GM19240 (cell line): ENCODE measurements around the gene NPC2.
"Not testable (repeated sequence)": the region's sequence is repeated elsewhere in the genome, so short reads cannot be mapped to it uniquely, and the experiment has no call there.

Experiments
- DNase-seq: peaks from one replicate; pipeline ENCODE4 v3.0.0; 2011; ENCODE audit warnings: low spot score; ENCODE audit not compliant: insufficient read length

Gene NPC2

DNA sequence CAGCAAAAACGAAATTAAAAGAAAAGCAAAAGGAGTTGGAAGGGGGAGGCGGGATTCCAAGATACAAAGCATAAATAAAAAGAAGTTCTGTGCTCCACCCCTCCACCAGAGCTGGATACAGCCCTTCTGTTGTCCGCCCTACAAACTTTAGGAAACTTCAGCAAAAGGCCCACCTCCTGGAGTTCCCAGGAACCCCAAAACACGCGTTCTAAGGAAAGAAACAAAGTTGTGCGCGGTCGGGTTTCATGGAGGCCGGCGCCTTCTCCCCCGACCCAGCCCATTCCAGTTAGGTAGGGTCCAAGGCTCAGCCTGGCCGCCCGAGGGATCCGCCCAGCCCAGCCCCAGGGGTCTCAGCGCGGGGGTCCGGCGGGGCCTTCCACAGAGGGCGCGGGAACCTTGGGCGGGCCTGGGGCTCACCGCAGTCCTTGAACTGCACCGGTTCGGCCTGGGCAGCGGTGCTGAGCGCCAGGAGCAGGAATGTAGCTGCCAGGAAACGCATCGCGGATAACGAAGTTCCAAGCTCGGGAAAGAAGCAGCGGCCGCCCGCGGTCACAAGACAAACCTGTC is at the start of gene NPC2:
Gene NPC2, minus strand, starts transcription at position 530 of the 567 bp plus-strand sequence. Its CDS starts 31 bp downstream, at position 499.
- DNase-seq: no peak

DNA sequence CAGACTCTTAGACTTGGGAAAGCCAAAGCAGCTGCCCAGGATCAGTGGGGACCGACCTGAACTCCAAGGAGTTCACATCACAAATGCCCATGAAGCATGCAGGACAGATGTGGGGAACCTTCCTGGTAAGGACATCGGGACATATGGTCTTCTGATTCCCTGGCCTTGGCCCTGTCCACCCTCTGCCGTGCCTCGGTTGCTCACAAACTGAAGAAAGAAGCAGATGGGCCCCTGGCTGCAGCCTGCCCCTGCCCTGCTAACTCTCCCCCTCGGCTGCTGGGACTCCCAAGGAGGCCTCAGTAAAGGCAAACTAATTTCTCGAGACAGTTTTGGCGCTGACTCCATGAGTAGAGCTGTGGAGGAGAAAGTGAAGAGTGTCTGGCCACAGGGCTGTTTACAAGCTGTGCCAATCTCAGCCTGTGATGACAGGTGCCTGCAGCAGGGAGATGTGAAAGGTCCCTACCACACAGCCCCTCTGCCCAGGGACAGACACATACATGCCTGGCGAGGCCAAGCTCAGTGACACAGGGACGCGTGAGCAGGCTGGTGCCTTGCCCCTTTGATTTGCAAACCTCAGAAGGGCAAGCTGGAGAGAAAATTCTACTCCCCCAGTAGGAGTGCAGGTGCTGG is 49.1 kb upstream of the NPC2 start:
- no peak for DNase-seq

DNA sequence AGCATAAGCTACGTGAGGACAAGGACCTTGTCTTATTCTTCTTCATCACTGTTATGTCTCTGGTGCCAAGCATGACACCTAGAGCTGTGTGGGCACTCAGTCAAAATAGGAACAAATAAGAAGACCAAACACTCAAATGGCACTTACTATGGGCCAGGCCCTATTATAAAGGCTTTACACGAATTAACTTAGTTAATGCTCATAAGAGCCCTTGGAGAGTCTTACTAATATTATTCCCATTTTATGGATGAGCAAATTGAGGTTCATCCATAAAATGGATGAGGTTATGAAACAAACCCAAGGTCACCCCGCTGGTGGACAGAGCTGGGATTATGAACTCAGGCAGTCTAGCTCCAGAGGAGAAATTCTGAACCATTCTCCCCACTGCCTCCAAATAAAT is 48.1 kb upstream of the NPC2 start:
- no peak for DNase-seq

DNA sequence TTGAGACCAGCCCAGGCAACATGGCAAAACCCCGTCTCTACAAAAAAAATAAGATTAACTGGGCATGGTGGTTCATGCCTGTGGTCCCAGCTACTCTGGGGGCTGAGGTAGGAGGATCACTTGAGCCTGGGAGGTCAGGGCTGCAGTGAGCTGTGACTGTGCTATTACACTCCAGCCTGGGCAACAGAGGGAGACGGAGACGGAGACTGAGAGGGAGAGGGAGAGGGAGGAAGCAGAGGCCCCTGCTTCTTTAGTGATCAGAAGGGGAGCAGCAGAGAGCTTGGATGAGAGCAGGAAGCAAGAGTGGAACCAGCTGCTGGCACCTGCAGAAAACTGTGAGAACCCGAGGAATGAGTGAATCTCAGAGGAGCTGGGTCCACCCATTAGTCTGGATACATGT is 46.4 kb upstream of the NPC2 start:
- no peak for DNase-seq

DNA sequence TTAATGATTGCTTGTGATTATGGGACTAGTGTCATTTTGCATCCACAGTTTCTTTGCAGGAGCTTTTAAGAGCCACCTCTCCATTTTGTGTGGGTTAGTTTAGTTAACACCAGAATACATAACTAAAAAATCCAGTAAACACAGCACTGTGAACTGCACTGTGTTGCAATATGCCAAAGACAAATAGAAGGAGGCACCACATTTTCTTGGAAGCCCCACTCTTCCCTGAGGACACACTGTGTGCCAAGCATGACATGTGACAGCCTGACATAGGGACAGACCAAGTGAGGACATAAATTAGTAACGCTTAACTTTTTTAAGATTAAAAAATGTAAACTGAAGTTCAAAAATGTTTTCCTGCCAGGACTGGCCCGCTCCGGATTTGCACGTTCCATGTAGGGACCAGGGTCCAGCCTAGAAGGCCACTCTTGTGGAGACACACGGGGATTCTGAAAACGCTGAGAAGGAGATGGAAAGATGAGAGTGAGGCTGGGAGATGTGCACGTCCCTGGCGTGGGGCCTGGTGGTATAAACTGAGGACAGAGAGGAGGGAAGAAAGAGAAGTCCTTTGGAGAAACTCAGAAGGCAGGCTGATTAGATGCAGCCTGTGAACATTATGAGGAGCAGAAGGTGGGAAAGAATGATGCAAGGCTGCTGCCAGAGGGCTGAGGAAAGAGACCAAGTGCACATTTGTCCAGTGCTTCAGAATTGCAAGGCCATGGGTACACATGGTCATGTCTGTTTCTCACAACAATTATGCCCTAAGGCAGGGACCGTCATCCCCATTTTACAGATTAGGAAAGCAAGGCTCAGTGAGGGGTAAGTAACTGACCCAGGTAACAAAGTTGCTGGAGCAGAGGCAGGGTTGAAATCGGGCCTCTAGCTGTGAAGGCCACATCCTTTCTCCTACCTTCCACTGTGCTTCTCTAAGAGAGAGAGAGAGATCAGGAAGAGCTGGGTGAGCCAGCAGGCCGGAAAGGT is 45.6 kb upstream of the NPC2 start:
- no peak for DNase-seq

DNA sequence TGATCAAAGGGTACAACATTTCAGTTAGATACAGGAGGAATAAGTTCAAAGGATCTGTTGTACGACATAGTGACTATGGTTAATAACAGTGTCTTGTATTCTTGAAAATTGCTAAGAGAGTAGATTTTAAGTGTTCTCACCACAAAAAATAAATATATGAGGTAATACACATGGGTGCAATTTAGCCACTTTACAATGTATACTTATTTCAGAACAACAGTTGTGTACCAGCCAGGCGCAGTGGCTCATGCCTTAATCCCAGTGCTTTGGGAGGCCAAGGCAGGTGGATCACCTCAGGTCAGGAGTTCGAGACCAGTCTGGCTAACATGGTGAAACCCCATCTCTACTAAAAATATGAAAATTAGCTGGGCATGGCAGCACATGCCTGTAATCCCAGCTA is 43.2 kb upstream of the NPC2 start:
- DNase-seq: not testable (repeated sequence)

DNA sequence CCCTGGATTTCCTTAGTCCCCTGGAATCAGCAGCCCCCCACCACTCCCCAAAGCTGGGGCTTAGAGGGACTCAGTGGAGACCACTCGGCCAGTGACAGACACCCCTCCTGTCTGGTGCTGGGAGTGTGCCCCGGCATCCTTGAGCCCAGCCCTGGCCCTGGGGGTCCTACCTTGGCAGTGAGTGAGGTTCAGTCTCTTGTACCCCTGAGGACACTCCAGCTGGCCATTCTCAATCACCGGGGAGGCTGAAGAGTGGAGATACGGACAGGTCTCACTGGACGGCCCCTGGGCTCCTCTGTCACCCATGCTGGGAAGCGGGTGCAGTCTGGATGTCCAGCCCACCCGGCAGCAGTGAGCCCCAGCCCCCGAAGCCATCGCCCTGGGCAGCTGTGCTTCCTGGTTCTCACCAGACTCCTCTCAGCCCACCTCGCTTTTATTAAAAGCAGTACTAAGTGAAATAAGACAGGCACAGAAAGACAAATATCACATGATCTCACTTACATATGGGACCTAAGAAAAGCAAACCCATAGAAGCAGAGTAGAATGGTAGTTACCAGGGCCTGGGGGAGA is 42.7 kb upstream of the NPC2 start:
- no peak for DNase-seq

DNA sequence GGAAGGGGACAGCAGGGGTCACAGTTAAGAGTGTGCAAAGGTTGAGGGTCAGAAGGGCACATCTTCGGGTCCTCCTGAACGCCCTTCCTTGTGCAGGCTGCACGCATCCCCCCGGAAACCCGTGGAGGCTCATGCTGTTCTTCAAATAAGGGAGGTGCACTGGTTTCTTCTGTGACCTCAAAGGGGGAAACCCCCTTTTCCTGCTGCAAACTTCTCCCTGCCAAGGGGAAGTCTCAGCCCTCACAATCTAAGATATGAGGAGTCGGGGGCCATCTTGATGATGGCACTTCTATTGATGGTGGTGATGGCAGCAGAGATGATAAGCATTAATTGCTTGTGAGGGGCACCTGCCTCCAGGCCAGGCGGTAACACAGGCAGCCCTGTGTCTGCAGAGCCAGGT is 40.5 kb upstream of the NPC2 start:
- DNase-seq: no peak

DNA sequence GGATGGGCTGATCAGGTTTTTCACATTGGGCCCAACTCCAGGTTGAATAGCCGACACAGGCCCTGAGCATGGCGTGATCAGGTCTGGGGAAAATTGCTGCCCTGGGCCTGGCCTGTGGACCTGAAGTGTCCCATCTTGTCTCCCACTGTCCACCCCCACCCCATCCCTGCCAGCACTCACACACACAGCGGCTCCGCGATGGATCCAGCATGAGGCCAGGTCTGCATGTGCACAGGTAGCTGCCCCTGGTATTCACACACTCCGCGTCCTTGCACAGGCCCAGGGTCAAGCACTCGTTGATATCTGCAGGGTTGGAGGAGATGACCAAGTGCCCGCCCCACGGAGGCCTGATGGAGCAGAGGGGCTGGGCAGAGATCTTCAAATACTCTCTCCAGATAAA is 39.1 kb upstream of the NPC2 start:
- no peak for DNase-seq

DNA sequence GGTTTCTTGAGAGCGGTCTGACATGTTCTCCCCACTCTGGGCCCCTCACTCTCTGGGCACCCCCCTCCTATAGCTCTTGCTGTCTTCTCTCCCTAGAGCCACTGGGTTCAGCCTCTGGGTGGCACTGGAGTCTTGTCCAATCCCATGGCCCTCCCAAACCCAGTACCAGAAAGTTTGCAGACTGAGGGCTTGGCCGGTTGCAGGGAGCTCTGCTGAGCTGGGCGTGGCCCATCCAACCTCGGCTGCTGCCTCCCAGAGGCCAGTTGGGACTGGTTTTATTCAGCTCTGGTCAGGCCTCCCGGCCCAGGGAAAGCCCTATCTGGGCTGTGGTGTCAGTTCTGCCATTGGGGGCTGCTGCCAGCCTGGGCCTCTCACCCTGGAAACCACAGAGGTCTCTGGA is 38.4 kb upstream of the NPC2 start:
- no peak for DNase-seq

DNA sequence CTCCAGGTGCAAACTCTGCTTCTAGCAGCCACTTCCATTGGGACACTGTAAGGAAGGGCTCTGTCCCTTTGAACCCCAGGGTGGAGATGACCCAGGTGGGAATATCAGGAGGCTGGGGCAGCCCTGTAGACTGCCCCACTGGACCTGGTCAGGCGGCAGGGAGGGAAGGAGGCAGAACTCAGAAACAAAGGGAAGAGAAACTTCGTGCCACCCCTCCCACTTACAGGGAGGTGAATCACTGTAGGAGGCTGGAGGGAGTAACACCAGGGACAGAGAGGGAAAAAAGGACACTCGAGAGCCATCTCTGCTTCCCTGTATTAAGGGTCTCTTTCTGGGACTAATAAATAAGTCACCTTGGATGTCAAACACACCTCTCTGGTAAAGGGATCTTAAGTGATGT is 37.9 kb upstream of the NPC2 start:
- no peak for DNase-seq

DNA sequence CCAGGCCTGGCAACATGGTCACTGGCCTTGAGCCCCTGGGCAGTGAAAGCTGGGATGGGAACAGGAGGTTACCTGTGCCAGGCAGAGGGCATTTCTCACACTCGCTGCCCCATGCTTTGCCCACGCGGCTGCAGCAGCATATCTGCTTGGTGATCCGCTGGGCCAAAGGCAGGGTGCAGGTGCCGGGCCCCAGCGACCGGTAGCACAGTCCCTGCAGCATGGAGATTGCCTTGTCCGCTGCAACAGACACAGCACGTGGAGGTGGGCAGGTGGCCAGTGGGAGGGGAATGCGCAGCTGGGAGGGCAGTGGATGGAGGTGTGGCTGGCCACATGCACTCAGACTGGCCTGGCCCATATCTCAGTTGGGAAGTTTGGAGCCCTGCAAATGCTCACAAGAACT is 35.8 kb upstream of the NPC2 start:
- no peak for DNase-seq

DNA sequence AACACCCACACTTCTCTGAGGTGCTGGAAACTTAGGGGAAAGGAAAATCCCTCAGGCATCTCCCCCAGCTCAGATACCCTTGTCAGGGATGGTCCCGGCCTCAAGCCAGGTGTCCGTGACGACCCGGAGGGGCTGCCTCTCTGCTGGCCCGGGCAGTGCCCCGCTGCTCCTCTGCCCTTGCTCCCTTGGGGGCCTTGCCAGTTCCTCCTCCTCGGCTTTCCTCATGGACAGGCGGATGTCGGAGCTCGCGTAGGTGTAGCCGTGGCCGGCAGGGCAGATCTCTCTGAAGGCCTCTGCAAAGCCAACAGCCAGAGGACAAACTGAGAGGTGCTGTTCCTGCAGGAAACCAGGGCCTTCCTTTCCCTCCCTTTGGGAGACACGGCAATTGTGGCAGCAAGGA is 35.3 kb upstream of the NPC2 start:
- no peak for DNase-seq

DNA sequence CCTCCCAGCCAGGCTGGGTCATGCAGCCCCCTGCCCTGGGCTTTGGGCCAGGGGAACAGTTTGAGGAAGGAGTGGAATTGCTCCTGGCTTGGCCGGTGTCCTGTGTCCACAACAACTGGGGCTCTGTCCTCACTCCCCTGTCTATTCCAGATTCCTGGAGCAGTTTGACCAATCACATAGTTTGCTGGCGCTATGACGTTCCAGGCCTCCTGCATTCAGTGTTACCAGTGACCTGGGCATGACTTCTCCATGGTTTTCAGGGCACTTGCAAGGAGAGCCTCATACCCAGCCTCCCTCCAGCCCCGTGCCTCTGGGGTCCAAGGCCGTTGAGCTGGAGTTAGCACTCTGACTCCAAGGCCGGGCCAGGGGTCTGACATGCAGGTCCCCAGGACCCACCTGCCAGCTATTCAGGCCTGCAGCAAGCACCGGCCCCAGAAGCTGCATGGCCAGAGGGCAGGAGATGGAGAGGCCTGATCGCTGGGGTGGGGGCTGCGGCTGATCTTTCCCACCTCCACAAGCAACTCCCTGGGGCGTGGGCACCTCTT is 34.7 kb upstream of the NPC2 start:
- no peak for DNase-seq

DNA sequence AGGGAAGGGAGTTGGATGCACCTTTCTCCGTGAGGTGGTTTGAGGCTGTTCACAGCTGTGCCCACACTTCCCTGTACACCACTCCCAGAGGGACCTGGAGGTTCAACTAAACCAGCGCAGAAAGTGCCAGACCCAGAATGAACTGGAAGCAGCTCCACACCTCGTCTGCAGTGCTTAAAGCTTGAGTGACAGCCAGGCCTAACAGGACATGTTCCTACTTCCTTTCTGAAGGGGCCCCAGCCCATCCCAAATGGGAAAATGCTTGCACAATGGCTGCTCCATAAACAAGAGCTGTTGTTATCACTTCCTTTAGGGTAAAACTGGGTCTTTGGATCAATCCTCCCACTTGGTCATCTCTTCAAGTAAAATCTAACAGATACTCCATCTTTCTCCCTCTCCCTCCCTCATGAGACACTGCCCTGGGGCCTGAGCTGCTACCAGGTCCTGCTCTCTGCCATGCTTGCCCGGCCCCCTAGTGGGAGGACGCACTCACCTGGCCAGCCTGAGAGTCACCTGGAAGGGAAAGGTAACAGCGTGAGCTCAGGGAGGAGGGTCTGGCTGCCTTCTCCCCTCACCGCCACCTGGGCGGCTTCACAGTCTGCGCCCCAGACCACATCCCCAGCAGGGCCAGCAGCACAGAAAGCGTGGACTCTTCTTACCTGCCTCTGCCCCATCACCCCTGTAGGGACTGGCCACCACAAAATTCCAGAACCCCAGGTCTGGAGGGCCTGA is 33.9 kb upstream of the NPC2 start:
- DNase-seq: no peak

DNA sequence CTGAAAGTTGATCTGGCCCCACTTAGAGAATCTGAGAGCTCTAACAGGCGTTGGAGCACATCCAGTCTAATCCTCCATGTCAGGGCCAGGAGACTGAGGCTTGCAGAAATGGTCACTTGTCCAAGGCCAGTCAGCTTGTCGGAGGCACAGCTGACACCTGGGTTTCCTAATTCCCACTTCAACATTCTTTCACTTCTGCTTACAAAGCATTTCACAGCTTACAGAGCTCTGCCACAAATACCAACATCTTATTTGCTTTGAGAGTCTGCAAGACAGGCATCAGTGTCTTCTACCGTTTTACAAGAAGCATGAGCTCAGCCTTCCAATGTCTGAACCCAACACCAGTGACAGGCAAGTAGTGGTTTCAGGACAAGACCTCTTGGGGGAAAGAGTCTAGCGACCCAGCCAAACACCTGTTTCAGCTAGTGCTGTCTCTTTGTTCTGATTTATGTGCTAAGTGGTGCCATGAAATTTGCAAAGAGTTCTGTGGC is 32.3 kb upstream of the NPC2 start:
- no peak for DNase-seq

DNA sequence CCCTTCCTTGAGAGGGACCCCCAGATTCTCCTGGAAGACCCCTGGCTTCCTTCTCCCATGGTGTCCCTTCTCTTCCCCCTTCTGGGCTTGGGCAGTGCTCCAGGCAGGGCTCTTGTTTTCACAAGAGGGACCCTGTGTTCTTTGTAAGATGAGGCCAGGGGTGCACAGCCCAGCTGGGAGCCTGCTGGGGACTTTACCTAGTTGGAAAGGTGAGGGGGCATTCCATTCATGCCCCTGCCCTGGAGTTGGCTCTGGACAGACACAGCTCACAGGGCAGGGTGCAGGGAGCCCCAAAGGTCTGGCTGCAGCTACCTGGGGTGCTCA is 31.7 kb upstream of the NPC2 start:
- no peak for DNase-seq

DNA sequence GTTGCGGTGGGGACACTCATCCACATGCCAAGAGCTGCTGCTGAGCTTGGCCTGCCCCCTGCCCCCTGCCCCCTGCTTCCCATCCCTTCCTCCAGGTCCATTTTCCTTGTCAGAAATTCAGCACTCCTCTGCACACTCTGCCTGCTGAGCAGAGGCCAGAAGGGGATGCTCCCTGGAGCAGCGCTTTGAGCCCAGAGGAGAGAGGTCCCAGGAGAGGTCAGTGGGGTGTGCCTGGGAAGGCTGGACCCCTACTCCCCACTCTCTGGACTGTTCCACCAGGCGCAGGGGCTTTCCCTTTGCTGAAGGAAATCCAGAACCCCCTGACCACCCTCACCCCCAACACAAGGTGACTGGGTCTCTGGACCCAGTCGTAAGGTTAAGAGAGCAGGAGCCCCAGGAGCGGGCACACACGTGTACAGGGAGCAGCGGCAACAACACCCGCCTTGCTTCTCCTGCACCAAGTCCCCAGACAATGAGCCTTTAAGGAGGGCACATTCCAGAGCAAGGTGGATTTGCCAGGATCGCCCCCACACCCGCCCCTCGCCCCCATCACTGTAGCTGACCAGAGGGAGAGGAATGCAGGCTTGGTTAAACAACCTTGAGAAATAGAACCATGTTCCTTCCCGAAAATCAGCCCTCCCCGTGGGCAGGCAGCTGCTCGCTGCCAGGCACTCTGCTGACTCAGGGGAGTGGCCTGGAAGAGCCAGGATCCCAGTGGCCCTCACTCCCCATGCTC is 31.1 kb upstream of the NPC2 start:
- no peak for DNase-seq

DNA sequence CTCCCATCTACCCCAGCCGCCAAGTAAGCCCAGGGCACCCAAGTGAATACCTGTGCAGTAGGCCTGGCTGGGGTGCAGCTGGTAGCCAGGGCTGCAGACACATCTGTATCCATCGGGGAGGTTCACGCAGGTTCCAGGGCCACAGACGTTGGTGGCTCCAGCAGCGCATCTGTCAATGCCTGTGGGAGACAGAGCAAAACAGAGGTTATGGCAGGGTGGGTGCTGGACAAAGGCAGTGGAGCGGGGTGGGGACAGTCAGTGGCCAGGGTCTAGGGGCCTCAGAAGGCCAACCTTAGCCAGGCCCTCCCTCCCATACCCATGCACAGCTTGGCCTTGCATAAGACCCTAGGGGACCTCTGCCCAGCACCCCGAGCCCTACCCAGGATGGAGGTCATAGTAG is 29.6 kb upstream of the NPC2 start:
- DNase-seq: no peak

DNA sequence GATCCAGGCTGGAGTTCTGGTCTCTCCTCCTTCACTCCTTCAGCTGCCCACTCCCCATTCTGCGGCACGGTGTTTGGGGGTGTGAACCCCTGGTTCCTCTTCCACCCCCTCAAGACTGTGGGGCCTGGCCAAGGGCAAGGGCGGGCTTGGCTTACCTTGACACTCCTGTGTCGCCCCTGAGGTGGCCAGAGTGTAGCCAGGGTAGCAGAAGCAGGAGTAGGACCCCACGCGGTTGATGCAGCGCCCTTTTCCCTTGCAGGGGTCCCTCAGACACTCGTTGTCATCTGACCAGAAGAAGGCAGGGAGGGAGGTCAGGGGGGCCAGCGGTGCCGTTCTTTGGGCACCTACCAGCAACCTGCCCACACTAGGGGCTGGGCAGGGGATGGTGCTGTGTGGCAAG is 28.7 kb upstream of the NPC2 start:
- DNase-seq: no peak
